IMR-90 (cell line): Measurements from ENCODE around the gene TCF7L1. TPM values are rescaled to one million over a fixed set of nuclear protein-coding genes. Genes with fewer than 3 reads are reported as not detected.

ENCODE experiments used
- ATAC-seq: fragments of 200-7000 bp; cut with Tn5 transposase; 2 replicates; pipeline ENCODE4 v1.9.1; 2020; ENCODE audit warnings: low read depth, mild to moderate bottlenecking, moderate library complexity
- BruUV-seq: library from RNA; stranded (reverse); fragments of 400-500 nt; replicated peaks from 2 replicates; lab custom pipeline; 2021; lab: Mats Ljungman, UMichigan
- CTCF ChIA-PET: fragments of 300-600 bp; formaldehyde crosslinking; extraction: SDS; loops from one replicate; lab custom pipeline; 2021; ENCODE audit warnings: antibody characterized with exemption; lab: Yijun Ruan, JAX
- POLR2A ChIA-PET: fragments of 300-600 bp; sonication (Branson Sonifier 250); formaldehyde crosslinking; loops from one replicate; lab custom pipeline; 2022; ENCODE audit warnings: antibody characterized with exemption; ENCODE audit not compliant: unreplicated experiment; lab: Charles Lee
- DNase-seq: peaks from one replicate; pipeline ENCODE4 v3.0.0; 2013
- H2AFZ ChIP-seq: replicated peaks from 2 replicates; pipeline ENCODE3; 2013; ENCODE audit warnings: low read length, mild to moderate bottlenecking; ENCODE audit not compliant: poor library complexity
- H2AK5ac ChIP-seq: 2 replicates; pipeline ENCODE4 v1.6.1; 2013; ENCODE audit warnings: low read depth, low read length, inconsistent platforms
- H2AK9ac ChIP-seq: replicated peaks from 2 replicates; pipeline ENCODE3; 2013; ENCODE audit warnings: mild to moderate bottlenecking, low read depth, low read length, moderate library complexity; ENCODE audit not compliant: poor library complexity
- H2BK120ac ChIP-seq: 2 replicates; pipeline ENCODE4 v1.6.1; 2013; ENCODE audit warnings: low read depth, low read length, inconsistent platforms
- H2BK15ac ChIP-seq: 3 replicates; pipeline ENCODE4 v1.6.1; 2013; ENCODE audit warnings: low read depth, low read length, inconsistent platforms
- H2BK20ac ChIP-seq: 2 replicates; pipeline ENCODE4 v1.6.1; 2013; ENCODE audit warnings: low read depth, mild to moderate bottlenecking, inconsistent platforms, low read length, moderate library complexity
- H2BK5ac ChIP-seq: 2 replicates; pipeline ENCODE4 v1.6.1; 2013; ENCODE audit warnings: mild to moderate bottlenecking, low read depth, low read length, inconsistent platforms; ENCODE audit not compliant: poor library complexity, severe bottlenecking
- H3K14ac ChIP-seq: replicated peaks from 2 replicates; pipeline ENCODE4 v1.6.1; 2013; ENCODE audit warnings: low read depth, low read length, inconsistent platforms
- H3K18ac ChIP-seq: 2 replicates; pipeline ENCODE4 v1.6.1; 2013; ENCODE audit warnings: low read depth, low read length, control low read depth
- H3K23ac ChIP-seq: 2 replicates; pipeline ENCODE4 v1.6.1; 2013; ENCODE audit warnings: low read depth, low read length, inconsistent platforms
- H3K27ac ChIP-seq: 2 replicates; pipeline ENCODE4 v1.5.1; 2013; ENCODE audit warnings: mild to moderate bottlenecking, control low read depth, low read length; ENCODE audit not compliant: insufficient read depth
- H3K27me3 ChIP-seq: 2 replicates; pipeline ENCODE4 v1.6.1; 2013; ENCODE audit warnings: low read length; ENCODE audit not compliant: control insufficient read depth, insufficient read depth
- H3K36me3 ChIP-seq: 2 replicates; pipeline ENCODE4 v1.6.1; 2013; ENCODE audit warnings: low read length, mixed read lengths; ENCODE audit not compliant: control insufficient read depth, insufficient read depth
- H3K4ac ChIP-seq: 2 replicates; pipeline ENCODE4 v1.6.1; 2013; ENCODE audit warnings: low read depth, low read length, inconsistent platforms
- H3K4me1 ChIP-seq: 2 replicates; pipeline ENCODE4 v1.6.1; 2013; ENCODE audit warnings: low read length, mixed read lengths; ENCODE audit not compliant: control insufficient read depth, insufficient read depth
- H3K4me2 ChIP-seq: 2 replicates; pipeline ENCODE4 v1.6.1; 2013; ENCODE audit warnings: low read depth, mild to moderate bottlenecking, control low read depth, low read length, moderate library complexity
- H3K4me3 ChIP-seq: 2 replicates; pipeline ENCODE4 v1.5.1; 2013; ENCODE audit warnings: low read depth, mild to moderate bottlenecking, control low read depth, low read length, moderate library complexity; ENCODE audit not compliant: insufficient read depth
- H3K56ac ChIP-seq: 2 replicates; pipeline ENCODE4 v1.6.1; 2013; ENCODE audit warnings: low read length, inconsistent platforms; ENCODE audit not compliant: insufficient read depth; ENCODE audit errors: extremely low read depth
- H3K79me1 ChIP-seq, 2 experiments: 2 replicates each; pipeline ENCODE4 v1.6.1; 2013; ENCODE audit warnings: low read length in 2 of 2, inconsistent platforms in 1 of 2, low read depth in 1 of 2
- H3K9ac ChIP-seq: 2 replicates; pipeline ENCODE4 v1.6.1; 2013; ENCODE audit warnings: low read depth, low read length, control low read depth
- H3K9me1 ChIP-seq: 2 replicates; pipeline ENCODE4 v1.6.1; 2013; ENCODE audit warnings: low read length, inconsistent platforms; ENCODE audit not compliant: insufficient read depth
- H3K9me3 ChIP-seq: 2 replicates; pipeline ENCODE4 v1.6.1; 2013; ENCODE audit warnings: low read length; ENCODE audit not compliant: control insufficient read depth, insufficient read depth
- H4K20me1 ChIP-seq: 2 replicates; pipeline ENCODE4 v1.6.1; 2013; ENCODE audit warnings: low read length, inconsistent platforms; ENCODE audit not compliant: insufficient read depth
- H4K5ac ChIP-seq: 2 replicates; pipeline ENCODE4 v1.6.1; 2013; ENCODE audit warnings: mild to moderate bottlenecking, low read depth, low read length, control low read depth
- H4K8ac ChIP-seq, 2 experiments: 2 replicates each; pipeline ENCODE4 v1.6.1; 2013; ENCODE audit warnings: low read depth in 2 of 2, low read length in 2 of 2, control low read depth in 1 of 2, inconsistent platforms in 1 of 2
- H4K91ac ChIP-seq: 2 replicates; pipeline ENCODE4 v1.6.1; 2013; ENCODE audit warnings: low read depth, low read length, inconsistent platforms; ENCODE audit not compliant: insufficient read depth
- BHLHE40 ChIP-seq: fragments of 150-350 bp; IDR thresholded peaks from 2 replicates; pipeline ENCODE4 v1.6.1; 2016; ENCODE audit warnings: mild to moderate bottlenecking, low read depth, low read length
- CHD1 ChIP-seq: IDR thresholded peaks from 2 replicates; pipeline ENCODE4 v1.6.1; 2012; ENCODE audit warnings: low read depth, low read length, improper control_type of control experiment
- FOS ChIP-seq: fragments of 150-350 bp; IDR thresholded peaks from 2 replicates; pipeline ENCODE4 v1.6.1; 2016; ENCODE audit warnings: low read depth, low read length
- MAFK ChIP-seq: IDR thresholded peaks from 2 replicates; pipeline ENCODE4 v1.6.1; 2012; ENCODE audit warnings: low read depth, low read length, improper control_type of control experiment
- MAZ ChIP-seq: IDR thresholded peaks from 2 replicates; pipeline ENCODE4 v1.6.1; 2012; ENCODE audit warnings: low read depth, mild to moderate bottlenecking, low read length, improper control_type of control experiment, moderate library complexity, borderline replicate concordance
- MXI1 ChIP-seq: IDR thresholded peaks from 2 replicates; pipeline ENCODE4 v1.6.1; 2012; ENCODE audit warnings: low read depth, mild to moderate bottlenecking, low read length, moderate library complexity, borderline replicate concordance
- POLR2A ChIP-seq: IDR thresholded peaks from 2 replicates; pipeline ENCODE4 v1.6.1; 2012; ENCODE audit warnings: mild to moderate bottlenecking, low read depth, low read length
- RAD21 ChIP-seq: IDR thresholded peaks from 2 replicates; pipeline ENCODE4 v1.6.1; 2012; ENCODE audit warnings: low read length, improper control_type of control experiment
- RCOR1 ChIP-seq: IDR thresholded peaks from 2 replicates; pipeline ENCODE4 v1.6.1; 2012; ENCODE audit warnings: mild to moderate bottlenecking, low read length, improper control_type of control experiment; ENCODE audit not compliant: insufficient replicate concordance
- RFX5 ChIP-seq: IDR thresholded peaks from 2 replicates; pipeline ENCODE4 v1.8.0; 2012; ENCODE audit warnings: low read depth, mild to moderate bottlenecking, low read length, moderate library complexity
- SMC3 ChIP-seq: fragments of 150-350 bp; IDR thresholded peaks from 2 replicates; pipeline ENCODE4 v1.6.1; 2016; ENCODE audit warnings: low read depth, mild to moderate bottlenecking, antibody characterized with exemption, low read length, moderate library complexity
- WGBS, 2 experiments: methylation state at CpG; one replicate each; pipeline versions ENCODE4 v1.1.5 to v1.1.7; 2013; ENCODE audit warnings: missing lambda C conversion rate in 2 of 2; ENCODE audit not compliant: insufficient read length in 1 of 2; ENCODE audit errors: extremely low coverage in 2 of 2; 5-methylcytosine and 5-hydroxymethylcytosine counted together
- dilution Hi-C: fragments of 300-500 bp; cut with HindIII; formaldehyde crosslinking; loops from one replicate; pipeline ENCODE4 v1.14.3; 2018; ENCODE audit warnings: low sequenced_read_pairs; ENCODE audit not compliant: unreplicated experiment
- in situ Hi-C: fragments of 300-500 bp; cut with MboI; formaldehyde crosslinking; loops from 3 replicates; pipeline ENCODE4 v1.14.3; 2019; ENCODE audit warnings: low sequenced_read_pairs, inconsistent platforms, mixed read lengths
- intact Hi-C: fragments of 100-400 bp; cut with micrococcal nuclease; formaldehyde crosslinking; loops from 2 replicates; pipeline ENCODE4 v1.10.0; 2022
- polyA plus RNA-seq, 3 experiments: library from polyadenylated mRNA; depleted of rRNA; stranded (reverse); fragments of >200 nt; gene quantifications; 2 replicates each; pipeline ENCODE4 v1.2.3, GENCODE V29; 2012; ENCODE audit warnings: low replicate concordance in 1 of 3
- total RNA-seq: library from RNA; depleted of rRNA; stranded (reverse); fragments of >200 nt; gene quantifications from 2 replicates; pipeline ENCODE4 v1.2.3, GENCODE V29; 2012
- TF ChIP-seq, protein P1 (sequence below): fragments of 150-350 bp; IDR thresholded peaks from 2 replicates; pipeline ENCODE4 v1.6.1; 2016; ENCODE audit warnings: low read depth, mild to moderate bottlenecking, low read length, moderate library complexity, borderline replicate concordance

Gene TCF7L1
- total and polyA plus RNA-seq, 2 of the 4 experiments (the other 2 are of a cell fraction), result 0.72 to 11.1 TPM

DNA sequence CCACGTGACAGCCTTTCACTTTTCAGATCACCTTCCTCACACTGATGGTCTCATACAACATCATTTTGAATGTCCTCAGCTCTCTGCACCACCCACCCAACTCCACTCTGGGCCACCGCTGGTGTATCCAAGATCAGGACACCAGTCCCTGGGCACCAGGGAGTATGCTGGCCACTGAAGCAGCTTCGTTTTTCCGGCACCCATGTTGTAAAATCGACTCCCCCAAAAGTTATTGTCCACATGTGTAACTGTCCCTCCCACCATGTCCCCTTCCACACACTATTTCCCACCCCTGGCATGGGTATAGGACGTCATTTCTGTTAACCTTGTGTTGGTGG lies 98.2 kb downstream of the TCF7L1 start:
- CTCF ChIA-PET, result interaction anchor here (1.7 kb wide), 1 partner anchor 9 kb away, joined by 5 read pairs; no protein-coding TSS in a partner anchor
- intact Hi-C loops (no loop called here), in situ Hi-C loops (no loop called here), dilution Hi-C loops (no loop called here)
- H2AFZ ChIP-seq, result no peak overlapping the region
- no peaks in the 10 kb centered on the region for H3K27me3 ChIP-seq
- ATAC-seq, result no peak
- peaks cover 3% of the 10 kb centered on the region; the same call in 1 of the 2 replicates for H3K36me3 ChIP-seq
- H3K79me1 ChIP-seq, result peaks cover 27 to 63% of the 10 kb centered on the region in 2 experiments
- no peak overlapping the region for H2BK15ac ChIP-seq
- H3K4ac ChIP-seq, result no peak overlapping the region; the same call in 1 of the 2 replicates
- no peak overlapping the region for H2BK20ac ChIP-seq
- H3K27ac ChIP-seq, result no peak overlapping the region
- H2AK5ac ChIP-seq, result no peak overlapping the region
- no peak overlapping the region for H4K5ac ChIP-seq
- H3K9ac ChIP-seq, result no peak overlapping the region
- TF ChIP-seq, protein P1, sequence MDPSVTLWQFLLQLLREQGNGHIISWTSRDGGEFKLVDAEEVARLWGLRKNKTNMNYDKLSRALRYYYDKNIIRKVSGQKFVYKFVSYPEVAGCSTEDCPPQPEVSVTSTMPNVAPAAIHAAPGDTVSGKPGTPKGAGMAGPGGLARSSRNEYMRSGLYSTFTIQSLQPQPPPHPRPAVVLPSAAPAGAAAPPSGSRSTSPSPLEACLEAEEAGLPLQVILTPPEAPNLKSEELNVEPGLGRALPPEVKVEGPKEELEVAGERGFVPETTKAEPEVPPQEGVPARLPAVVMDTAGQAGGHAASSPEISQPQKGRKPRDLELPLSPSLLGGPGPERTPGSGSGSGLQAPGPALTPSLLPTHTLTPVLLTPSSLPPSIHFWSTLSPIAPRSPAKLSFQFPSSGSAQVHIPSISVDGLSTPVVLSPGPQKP, result no peak
- no peak for TF ChIP-seq RAD21
- no peak for TF ChIP-seq RCOR1
- TF ChIP-seq BHLHE40, result no peak
- no peak for TF ChIP-seq FOS
- no peak for TF ChIP-seq RFX5
- no peak for TF ChIP-seq CHD1
- TF ChIP-seq POLR2A, result no peak
- no peak for TF ChIP-seq MAZ
- TF ChIP-seq MAFK, result no peak
- no peak for TF ChIP-seq MXI1
- TF ChIP-seq SMC3, result no peak
- H4K20me1 ChIP-seq, result peaks cover 21% of the 10 kb centered on the region
- H3K14ac ChIP-seq, result no peak overlapping the region
- peaks cover 13% of the 10 kb centered on the region; the same call in 1 of the 2 replicates for H3K9me1 ChIP-seq
- no peak overlapping the region for H3K56ac ChIP-seq
- H2BK5ac ChIP-seq, result no peak overlapping the region
- POLR2A ChIA-PET, result no interaction called here
- no peak overlapping the region for H3K18ac ChIP-seq
- no peaks in the 10 kb centered on the region for H3K4me1 ChIP-seq
- no peak overlapping the region for H3K4me3 ChIP-seq
- 80% methylated on average over 1 of the region's 6 CpGs; no CpG with 5 or more reads in 1 of the 2 experiments for WGBS, 2 experiments
- no peak overlapping the region for H4K91ac ChIP-seq
- no peak overlapping the region for H2BK120ac ChIP-seq
- no peak overlapping the region for H4K8ac ChIP-seq
- no peak overlapping the region for H2AK9ac ChIP-seq
- no peak for DNase-seq
- no TSS peak for BruUV-seq
- H3K9me3 ChIP-seq, result no peaks in the 10 kb centered on the region
- H3K4me2 ChIP-seq, result no peak overlapping the region
- H3K23ac ChIP-seq, result no peak overlapping the region; the same call in 1 of the 2 replicates
